IMR-90 (cell line): ENCODE results near the gene UCKL1. TPM values are rescaled to one million over a fixed set of nuclear protein-coding genes. Genes with fewer than 3 reads are reported as not detected.

Experiments
- ATAC-seq: fragments of 200-7000 bp; cut with Tn5 transposase; 2 replicates; pipeline ENCODE4 v1.9.1; 2020; ENCODE audit warnings: low read depth, mild to moderate bottlenecking, moderate library complexity
- BruUV-seq: library from RNA; stranded (reverse); fragments of 400-500 nt; replicated peaks from 2 replicates; lab custom pipeline; 2021; lab: Mats Ljungman, UMichigan
- CTCF ChIA-PET: fragments of 300-600 bp; formaldehyde crosslinking; extraction: SDS; loops from one replicate; lab custom pipeline; 2021; ENCODE audit warnings: antibody characterized with exemption; lab: Yijun Ruan, JAX
- POLR2A ChIA-PET: fragments of 300-600 bp; sonication (Branson Sonifier 250); formaldehyde crosslinking; loops from one replicate; lab custom pipeline; 2022; ENCODE audit warnings: antibody characterized with exemption; ENCODE audit not compliant: unreplicated experiment; lab: Charles Lee
- DNase-seq: peaks from one replicate; pipeline ENCODE4 v3.0.0; 2013
- H2AFZ ChIP-seq: replicated peaks from 2 replicates; pipeline ENCODE3; 2013; ENCODE audit warnings: low read length, mild to moderate bottlenecking; ENCODE audit not compliant: poor library complexity
- H2AK5ac ChIP-seq: 2 replicates; pipeline ENCODE4 v1.6.1; 2013; ENCODE audit warnings: low read depth, low read length, inconsistent platforms
- H2AK9ac ChIP-seq: replicated peaks from 2 replicates; pipeline ENCODE3; 2013; ENCODE audit warnings: mild to moderate bottlenecking, low read depth, low read length, moderate library complexity; ENCODE audit not compliant: poor library complexity
- H2BK120ac ChIP-seq: 2 replicates; pipeline ENCODE4 v1.6.1; 2013; ENCODE audit warnings: low read depth, low read length, inconsistent platforms
- H2BK15ac ChIP-seq: 3 replicates; pipeline ENCODE4 v1.6.1; 2013; ENCODE audit warnings: low read depth, low read length, inconsistent platforms
- H2BK20ac ChIP-seq: 2 replicates; pipeline ENCODE4 v1.6.1; 2013; ENCODE audit warnings: low read depth, mild to moderate bottlenecking, inconsistent platforms, low read length, moderate library complexity
- H2BK5ac ChIP-seq: 2 replicates; pipeline ENCODE4 v1.6.1; 2013; ENCODE audit warnings: mild to moderate bottlenecking, low read depth, low read length, inconsistent platforms; ENCODE audit not compliant: poor library complexity, severe bottlenecking
- H3K14ac ChIP-seq: replicated peaks from 2 replicates; pipeline ENCODE4 v1.6.1; 2013; ENCODE audit warnings: low read depth, low read length, inconsistent platforms
- H3K18ac ChIP-seq: 2 replicates; pipeline ENCODE4 v1.6.1; 2013; ENCODE audit warnings: low read depth, low read length, control low read depth
- H3K23ac ChIP-seq: 2 replicates; pipeline ENCODE4 v1.6.1; 2013; ENCODE audit warnings: low read depth, low read length, inconsistent platforms
- H3K27ac ChIP-seq: 2 replicates; pipeline ENCODE4 v1.5.1; 2013; ENCODE audit warnings: mild to moderate bottlenecking, control low read depth, low read length; ENCODE audit not compliant: insufficient read depth
- H3K27me3 ChIP-seq: 2 replicates; pipeline ENCODE4 v1.6.1; 2013; ENCODE audit warnings: low read length; ENCODE audit not compliant: control insufficient read depth, insufficient read depth
- H3K36me3 ChIP-seq: 2 replicates; pipeline ENCODE4 v1.6.1; 2013; ENCODE audit warnings: low read length, mixed read lengths; ENCODE audit not compliant: control insufficient read depth, insufficient read depth
- H3K4ac ChIP-seq: 2 replicates; pipeline ENCODE4 v1.6.1; 2013; ENCODE audit warnings: low read depth, low read length, inconsistent platforms
- H3K4me1 ChIP-seq: 2 replicates; pipeline ENCODE4 v1.6.1; 2013; ENCODE audit warnings: low read length, mixed read lengths; ENCODE audit not compliant: control insufficient read depth, insufficient read depth
- H3K4me2 ChIP-seq: 2 replicates; pipeline ENCODE4 v1.6.1; 2013; ENCODE audit warnings: low read depth, mild to moderate bottlenecking, control low read depth, low read length, moderate library complexity
- H3K4me3 ChIP-seq: 2 replicates; pipeline ENCODE4 v1.5.1; 2013; ENCODE audit warnings: low read depth, mild to moderate bottlenecking, control low read depth, low read length, moderate library complexity; ENCODE audit not compliant: insufficient read depth
- H3K56ac ChIP-seq: 2 replicates; pipeline ENCODE4 v1.6.1; 2013; ENCODE audit warnings: low read length, inconsistent platforms; ENCODE audit not compliant: insufficient read depth; ENCODE audit errors: extremely low read depth
- H3K79me1 ChIP-seq, 2 experiments: 2 replicates each; pipeline ENCODE4 v1.6.1; 2013; ENCODE audit warnings: low read length in 2 of 2, inconsistent platforms in 1 of 2, low read depth in 1 of 2
- H3K9ac ChIP-seq: 2 replicates; pipeline ENCODE4 v1.6.1; 2013; ENCODE audit warnings: low read depth, low read length, control low read depth
- H3K9me1 ChIP-seq: 2 replicates; pipeline ENCODE4 v1.6.1; 2013; ENCODE audit warnings: low read length, inconsistent platforms; ENCODE audit not compliant: insufficient read depth
- H3K9me3 ChIP-seq: 2 replicates; pipeline ENCODE4 v1.6.1; 2013; ENCODE audit warnings: low read length; ENCODE audit not compliant: control insufficient read depth, insufficient read depth
- H4K20me1 ChIP-seq: 2 replicates; pipeline ENCODE4 v1.6.1; 2013; ENCODE audit warnings: low read length, inconsistent platforms; ENCODE audit not compliant: insufficient read depth
- H4K5ac ChIP-seq: 2 replicates; pipeline ENCODE4 v1.6.1; 2013; ENCODE audit warnings: mild to moderate bottlenecking, low read depth, low read length, control low read depth
- H4K8ac ChIP-seq, 2 experiments: 2 replicates each; pipeline ENCODE4 v1.6.1; 2013; ENCODE audit warnings: low read depth in 2 of 2, low read length in 2 of 2, control low read depth in 1 of 2, inconsistent platforms in 1 of 2
- H4K91ac ChIP-seq: 2 replicates; pipeline ENCODE4 v1.6.1; 2013; ENCODE audit warnings: low read depth, low read length, inconsistent platforms; ENCODE audit not compliant: insufficient read depth
- CEBPB ChIP-seq: IDR thresholded peaks from 2 replicates; pipeline ENCODE4 v1.6.1; 2012; ENCODE audit warnings: low read depth, low read length, improper control_type of control experiment
- ELK1 ChIP-seq: fragments of 150-350 bp; IDR thresholded peaks from 2 replicates; pipeline ENCODE4 v1.6.1; 2016; ENCODE audit warnings: low read depth, mild to moderate bottlenecking, low read length, moderate library complexity, borderline replicate concordance
- FOS ChIP-seq: fragments of 150-350 bp; IDR thresholded peaks from 2 replicates; pipeline ENCODE4 v1.6.1; 2016; ENCODE audit warnings: low read depth, low read length
- MAFK ChIP-seq: IDR thresholded peaks from 2 replicates; pipeline ENCODE4 v1.6.1; 2012; ENCODE audit warnings: low read depth, low read length, improper control_type of control experiment
- MAZ ChIP-seq: IDR thresholded peaks from 2 replicates; pipeline ENCODE4 v1.6.1; 2012; ENCODE audit warnings: low read depth, mild to moderate bottlenecking, low read length, improper control_type of control experiment, moderate library complexity, borderline replicate concordance
- MXI1 ChIP-seq: IDR thresholded peaks from 2 replicates; pipeline ENCODE4 v1.6.1; 2012; ENCODE audit warnings: low read depth, mild to moderate bottlenecking, low read length, moderate library complexity, borderline replicate concordance
- NFE2L2 ChIP-seq: fragments of 150-350 bp; IDR thresholded peaks from 2 replicates; pipeline ENCODE4 v1.6.1; 2016; ENCODE audit warnings: low read depth, mild to moderate bottlenecking, low read length
- POLR2A ChIP-seq: IDR thresholded peaks from 2 replicates; pipeline ENCODE4 v1.6.1; 2012; ENCODE audit warnings: mild to moderate bottlenecking, low read depth, low read length
- RAD21 ChIP-seq: IDR thresholded peaks from 2 replicates; pipeline ENCODE4 v1.6.1; 2012; ENCODE audit warnings: low read length, improper control_type of control experiment
- RCOR1 ChIP-seq: IDR thresholded peaks from 2 replicates; pipeline ENCODE4 v1.6.1; 2012; ENCODE audit warnings: mild to moderate bottlenecking, low read length, improper control_type of control experiment; ENCODE audit not compliant: insufficient replicate concordance
- RFX5 ChIP-seq: IDR thresholded peaks from 2 replicates; pipeline ENCODE4 v1.8.0; 2012; ENCODE audit warnings: low read depth, mild to moderate bottlenecking, low read length, moderate library complexity
- USF2 ChIP-seq: fragments of 150-350 bp; IDR thresholded peaks from 2 replicates; pipeline ENCODE4 v1.6.1; 2017; ENCODE audit warnings: mild to moderate bottlenecking, antibody characterized with exemption, low read length, low read depth
- WGBS, 2 experiments: methylation state at CpG; one replicate each; pipeline versions ENCODE4 v1.1.5 to v1.1.7; 2013; ENCODE audit warnings: missing lambda C conversion rate in 2 of 2; ENCODE audit not compliant: insufficient read length in 1 of 2; ENCODE audit errors: extremely low coverage in 2 of 2; 5-methylcytosine and 5-hydroxymethylcytosine counted together
- dilution Hi-C: fragments of 300-500 bp; cut with HindIII; formaldehyde crosslinking; loops from one replicate; pipeline ENCODE4 v1.14.3; 2018; ENCODE audit warnings: low sequenced_read_pairs; ENCODE audit not compliant: unreplicated experiment
- in situ Hi-C: fragments of 300-500 bp; cut with MboI; formaldehyde crosslinking; loops from 3 replicates; pipeline ENCODE4 v1.14.3; 2019; ENCODE audit warnings: low sequenced_read_pairs, inconsistent platforms, mixed read lengths
- intact Hi-C: fragments of 100-400 bp; cut with micrococcal nuclease; formaldehyde crosslinking; loops from 2 replicates; pipeline ENCODE4 v1.10.0; 2022
- polyA plus RNA-seq, 3 experiments: library from polyadenylated mRNA; depleted of rRNA; stranded (reverse); fragments of >200 nt; gene quantifications; 2 replicates each; pipeline ENCODE4 v1.2.3, GENCODE V29; 2012; ENCODE audit warnings: low replicate concordance in 1 of 3
- total RNA-seq: library from RNA; depleted of rRNA; stranded (reverse); fragments of >200 nt; gene quantifications from 2 replicates; pipeline ENCODE4 v1.2.3, GENCODE V29; 2012

Gene UCKL1
- total and polyA plus RNA-seq, 2 of the 4 experiments (the other 2 are of a cell fraction): 16.7 to 54.7 TPM

- H4K5ac ChIP-seq: no peak overlapping the region
- in situ Hi-C loops (no loop called here), dilution Hi-C loops (no loop called here), intact Hi-C loops (loop anchor here (5.0 kb wide), 1 partner anchor 422 kb away; the partner anchor contains the start of gene PTK6)
- H2AK9ac ChIP-seq: peak overlapping the region; percentile 57
- POLR2A ChIA-PET: no interaction called here
- CTCF ChIA-PET: no interaction called here
- peaks cover 3 to 20% of the 10 kb centered on the region in 2 experiments; a peak in 3 of 4 replicates for H3K79me1 ChIP-seq
- H3K14ac ChIP-seq: no peak overlapping the region
- H3K18ac ChIP-seq: no peak overlapping the region
- BruUV-seq: no TSS peak
- WGBS, 2 experiments: 82% methylated on average over 3 of the region's 10 CpGs; no CpG with 5 or more reads in 1 of the 2 experiments
- H4K20me1 ChIP-seq: peaks cover 7% of the 10 kb centered on the region
- ATAC-seq (no peak), DNase-seq (no peak)
- peak overlapping the region; percentile 43 for H2AFZ ChIP-seq
- no peak overlapping the region for H4K91ac ChIP-seq
- no peaks in the 10 kb centered on the region for H3K27me3 ChIP-seq
- H2BK20ac ChIP-seq: no peak overlapping the region
- no peak overlapping the region for H2BK15ac ChIP-seq
- H2AK5ac ChIP-seq: no peak overlapping the region
- no peak overlapping the region for H3K23ac ChIP-seq
- no peak overlapping the region for H3K9ac ChIP-seq
- H3K27ac ChIP-seq: no peak overlapping the region
- no peak overlapping the region for H3K56ac ChIP-seq
- TF ChIP-seq CEBPB (no peak), FOS (no peak), MAFK (no peak), ELK1 (no peak), USF2 (no peak), POLR2A (no peak), MXI1 (no peak), RAD21 (no peak), RFX5 (no peak), MAZ (no peak), RCOR1 (no peak), NFE2L2 (no peak)
- no peak overlapping the region for H4K8ac ChIP-seq
- H3K9me3 ChIP-seq: no peaks in the 10 kb centered on the region
- peaks cover 44% of the 10 kb centered on the region for H3K36me3 ChIP-seq
- H3K4ac ChIP-seq: no peak overlapping the region
- H3K4me2 ChIP-seq: no peak overlapping the region
- H3K4me1 ChIP-seq: peaks cover 11% of the 10 kb centered on the region
- H3K4me3 ChIP-seq: no peak overlapping the region
- no peak overlapping the region for H2BK120ac ChIP-seq
- peaks cover 7% of the 10 kb centered on the region for H3K9me1 ChIP-seq
- no peak overlapping the region for H2BK5ac ChIP-seq
Measured at GRCh38 chr20:63958964-63959698, 2.9 kb upstream of the UCKL1 start.
